Epithelial cell of prostate (primary cell): ENCODE results near the gene RPL13A.

ENCODE experiments used
- DNase-seq: peaks from one replicate; pipeline ENCODE4 v3.0.0-alpha.2; 2011; ENCODE audit warnings: low read depth, low spot score
- H3K27ac ChIP-seq: fragments of 450-650 bp; 2 replicates; pipeline ENCODE4 v1.5.1; 2017; ENCODE audit warnings: mild to moderate bottlenecking

RPL13A gene

DNA sequence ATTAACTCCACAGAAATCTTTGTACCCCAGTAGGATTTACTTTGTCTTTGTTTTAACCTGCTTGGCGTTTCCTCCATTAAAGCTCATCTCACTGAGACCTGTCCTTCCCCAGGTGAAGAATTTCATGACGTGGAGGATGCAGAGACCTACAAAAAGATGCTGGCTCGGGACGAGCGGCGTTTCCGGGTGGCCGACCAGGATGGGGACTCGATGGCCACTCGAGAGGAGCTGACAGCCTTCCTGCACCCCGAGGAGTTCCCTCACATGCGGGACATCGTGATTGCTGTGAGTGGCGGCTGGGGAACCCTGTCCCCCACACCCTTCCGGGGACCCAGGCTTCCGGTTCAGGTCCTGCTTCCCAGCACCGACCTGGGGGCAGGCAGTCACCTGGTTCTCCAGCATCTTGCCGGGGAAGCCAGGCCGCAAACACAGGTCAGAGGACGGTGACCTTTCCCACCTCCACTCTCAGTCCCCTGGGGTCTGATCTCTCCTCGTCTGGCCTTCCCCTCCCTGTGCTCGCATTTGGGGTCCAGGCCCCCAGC, 49.6 kb downstream of the RPL13A start:
- no peak for DNase-seq
- no peak overlapping the region for H3K27ac ChIP-seq

- H3K27ac ChIP-seq, result no peak overlapping the region
- no peak for DNase-seq
These were observed 51.2 kb downstream of the RPL13A start for GRCh38 chr19:49538643-49539042.

DNA sequence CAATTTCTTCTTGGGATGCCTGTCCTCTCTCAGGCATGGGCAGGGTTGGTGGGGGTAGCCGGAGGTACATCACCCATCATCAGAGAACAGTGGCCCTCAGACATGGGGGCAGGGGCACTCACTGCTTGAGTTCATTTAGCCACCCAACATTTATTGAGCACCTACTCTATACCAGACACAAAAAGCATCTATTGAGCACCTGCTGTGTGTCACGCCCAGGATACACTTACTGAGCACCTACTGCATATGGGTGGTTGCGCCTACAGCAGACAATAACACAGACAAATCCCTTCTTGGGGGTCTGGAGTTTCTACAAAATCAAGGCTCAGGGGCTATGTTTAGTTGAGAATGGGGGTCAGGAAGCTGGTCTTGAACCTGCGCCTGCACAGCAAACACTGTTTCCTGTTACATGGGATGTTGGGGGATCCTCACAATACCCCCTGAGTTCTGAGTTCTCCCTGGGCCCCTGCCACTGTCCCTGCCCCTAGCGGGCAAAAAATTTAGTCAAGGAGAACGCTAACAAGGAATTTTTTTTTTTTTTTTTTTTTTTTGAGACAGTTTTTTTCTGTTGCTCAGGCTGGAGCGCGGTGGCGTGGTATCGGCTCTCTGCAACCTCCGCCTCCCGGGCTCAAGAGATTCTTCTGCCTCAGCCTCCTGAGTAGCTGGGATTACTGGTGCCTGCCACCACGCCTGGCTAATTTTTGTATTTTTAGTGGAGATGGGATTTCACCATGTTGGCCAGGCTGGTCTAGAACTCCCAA, 52.0 kb downstream of the RPL13A start:
- no peak for DNase-seq
- no peak overlapping the region for H3K27ac ChIP-seq
